Ovary (tissue), 3 donors: ENCODE measurements around the gene FGF5.

ENCODE experiments used
- POLR2A ChIP-seq: fragments of 450-650 bp; IDR thresholded peaks from one replicate; pipeline ENCODE4 v1.6.1; 2017; ENCODE audit warnings: antibody characterized with exemption, mild to moderate bottlenecking, moderate library complexity
- TF ChIP-seq, protein P1 (sequence below), 3 donors: fragments of 450-650 bp in 2 of 3; fragments of 200-600 bp in 1 of 3; IDR thresholded peaks; one replicate each; pipeline versions ENCODE4 v1.5.1 to v1.8.0; 2016 to 2022; ENCODE audit warnings: antibody characterized with exemption in 3 of 3, mild to moderate bottlenecking in 1 of 3
- donor health status: DM: no; HTN: no; CAD: no.

DNA sequence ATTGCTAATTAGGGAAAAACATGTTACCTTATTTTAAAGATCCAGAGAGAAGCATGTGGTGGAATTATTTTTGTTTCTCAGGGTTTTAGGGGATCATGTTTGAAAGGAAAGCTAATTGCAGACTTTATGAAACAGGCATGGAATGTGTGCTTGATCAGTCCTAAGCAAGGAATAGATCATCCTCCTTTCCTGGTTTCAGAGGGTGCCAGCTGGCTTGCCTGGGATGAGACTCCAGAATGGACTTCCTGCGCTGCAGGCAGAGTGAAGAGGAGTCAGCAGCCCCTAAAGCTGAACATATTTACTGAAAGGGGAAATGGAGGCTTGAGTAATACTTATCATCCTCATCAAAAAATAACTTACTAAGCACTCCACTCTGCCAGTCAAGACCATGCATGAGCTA lies 13.3 kb downstream of the FGF5 start:
- TF ChIP-seq POLR2A, result no peak
- TF ChIP-seq, protein P1, sequence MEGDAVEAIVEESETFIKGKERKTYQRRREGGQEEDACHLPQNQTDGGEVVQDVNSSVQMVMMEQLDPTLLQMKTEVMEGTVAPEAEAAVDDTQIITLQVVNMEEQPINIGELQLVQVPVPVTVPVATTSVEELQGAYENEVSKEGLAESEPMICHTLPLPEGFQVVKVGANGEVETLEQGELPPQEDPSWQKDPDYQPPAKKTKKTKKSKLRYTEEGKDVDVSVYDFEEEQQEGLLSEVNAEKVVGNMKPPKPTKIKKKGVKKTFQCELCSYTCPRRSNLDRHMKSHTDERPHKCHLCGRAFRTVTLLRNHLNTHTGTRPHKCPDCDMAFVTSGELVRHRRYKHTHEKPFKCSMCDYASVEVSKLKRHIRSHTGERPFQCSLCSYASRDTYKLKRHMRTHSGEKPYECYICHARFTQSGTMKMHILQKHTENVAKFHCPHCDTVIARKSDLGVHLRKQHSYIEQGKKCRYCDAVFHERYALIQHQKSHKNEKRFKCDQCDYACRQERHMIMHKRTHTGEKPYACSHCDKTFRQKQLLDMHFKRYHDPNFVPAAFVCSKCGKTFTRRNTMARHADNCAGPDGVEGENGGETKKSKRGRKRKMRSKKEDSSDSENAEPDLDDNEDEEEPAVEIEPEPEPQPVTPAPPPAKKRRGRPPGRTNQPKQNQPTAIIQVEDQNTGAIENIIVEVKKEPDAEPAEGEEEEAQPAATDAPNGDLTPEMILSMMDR (IDR thresholded peaks at IDR 0.05), result no peak
